HL-60/S4 treated with phorbol 12-myristate 13-acetate at 8.2 ng/mL for 4 days and 3 days (cell line): ENCODE results near the gene DGKB.

ENCODE experiments used
- in situ Hi-C: fragments of 300-500 bp; cut with MboI; formaldehyde crosslinking; loops from 2 replicates; pipeline ENCODE4 v1.15.0; 2022; ENCODE audit warnings: low sequenced_read_pairs

The DGKB gene

DNA sequence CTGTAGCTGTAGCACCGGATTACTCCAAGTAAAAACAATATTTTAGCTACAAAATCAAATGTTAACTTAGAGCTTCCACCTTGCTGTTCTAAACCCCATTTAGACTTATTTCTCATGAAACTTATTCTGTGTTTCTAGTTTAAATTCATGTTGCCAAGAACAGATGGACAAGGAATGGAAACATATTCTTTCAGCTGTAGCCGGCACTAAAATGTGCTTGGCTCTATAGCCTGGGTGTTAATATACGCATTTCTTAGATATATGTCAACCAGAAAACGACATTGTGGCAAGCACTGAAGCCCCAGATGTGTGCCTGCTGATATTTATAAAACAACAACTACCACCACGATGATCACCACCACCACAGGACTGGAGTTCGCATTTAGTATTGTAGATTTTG is 722.8 kb downstream of the DGKB start:
- in situ Hi-C loops, result no loop called here

DNA sequence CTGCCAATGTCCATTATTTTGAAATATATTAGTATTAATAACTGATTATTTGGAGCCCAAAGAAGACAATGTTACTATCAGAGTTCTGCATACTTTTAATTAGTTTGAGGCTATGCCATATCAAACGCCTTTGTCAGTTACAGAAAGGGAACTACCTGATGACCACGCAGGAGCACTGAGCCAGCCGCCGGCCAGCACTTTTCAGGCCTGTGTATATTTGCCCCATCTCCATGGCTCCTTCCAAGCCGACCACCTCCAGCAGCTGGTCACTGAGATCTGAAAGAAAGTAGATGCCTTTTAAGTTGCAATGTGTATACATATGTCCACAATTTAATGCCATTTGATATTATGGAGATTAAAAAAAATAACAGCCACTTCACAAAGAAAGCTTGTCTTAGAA is 724.7 kb downstream of the DGKB start:
- in situ Hi-C loops, result no loop called here

DNA sequence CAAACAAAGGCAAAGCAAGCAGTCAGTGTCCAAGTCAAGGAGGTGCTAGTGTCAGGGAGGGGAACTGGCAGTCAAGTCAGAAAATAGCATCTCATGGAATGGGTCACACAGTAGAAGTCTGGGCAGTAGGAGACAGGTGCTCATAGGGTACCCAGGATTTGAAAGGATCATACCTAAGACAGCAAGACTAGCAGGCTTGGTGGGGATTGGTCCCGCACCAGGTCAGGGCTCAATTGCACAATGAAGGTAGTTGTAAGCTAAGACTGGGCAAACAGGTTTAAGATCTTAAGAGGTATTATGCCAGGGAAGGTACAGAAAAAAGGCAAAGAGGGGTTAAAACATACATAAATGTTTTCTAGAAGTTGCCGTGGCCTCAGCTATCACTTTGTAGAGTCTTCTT is 731.7 kb downstream of the DGKB start:
- in situ Hi-C loops, result no loop called here

DNA sequence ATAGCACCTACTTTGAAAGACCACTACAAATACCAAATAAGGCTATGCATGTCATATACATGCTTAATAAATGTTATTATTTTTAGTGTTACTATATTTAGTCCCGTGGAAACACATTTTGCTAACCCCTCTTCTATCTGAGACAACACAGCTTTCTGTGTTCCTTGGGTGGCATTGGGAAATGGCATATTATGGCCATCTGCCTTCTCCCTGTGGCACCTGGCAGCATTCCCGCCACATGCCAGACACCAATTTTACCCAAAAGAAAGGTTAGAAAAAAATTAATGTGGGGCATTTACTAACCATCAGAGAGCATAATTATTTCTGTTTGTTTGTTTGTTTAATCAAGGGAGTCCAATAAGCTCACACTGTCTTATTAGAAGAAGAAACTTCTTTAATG is 744.4 kb downstream of the DGKB start:
- in situ Hi-C loops, result no loop called here

DNA sequence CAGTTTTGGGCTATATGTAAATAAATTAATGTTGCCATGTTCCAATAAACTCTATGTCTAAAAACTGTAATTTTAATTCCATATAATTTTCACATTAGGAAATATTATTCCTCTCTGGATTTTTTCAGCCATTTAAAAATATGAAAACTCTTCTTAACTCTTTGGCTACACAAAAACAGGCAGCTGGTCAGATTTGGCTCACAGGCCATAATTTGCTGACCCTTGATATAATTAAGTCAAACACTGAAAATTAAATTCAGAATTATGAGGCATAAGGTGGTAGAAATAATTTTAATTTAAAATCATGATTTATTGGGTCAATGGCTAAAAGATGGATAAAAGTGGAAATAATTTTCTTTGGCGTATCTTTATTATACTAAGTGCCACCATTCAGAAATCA is 746.1 kb downstream of the DGKB start:
- in situ Hi-C loops, result no loop called here

DNA sequence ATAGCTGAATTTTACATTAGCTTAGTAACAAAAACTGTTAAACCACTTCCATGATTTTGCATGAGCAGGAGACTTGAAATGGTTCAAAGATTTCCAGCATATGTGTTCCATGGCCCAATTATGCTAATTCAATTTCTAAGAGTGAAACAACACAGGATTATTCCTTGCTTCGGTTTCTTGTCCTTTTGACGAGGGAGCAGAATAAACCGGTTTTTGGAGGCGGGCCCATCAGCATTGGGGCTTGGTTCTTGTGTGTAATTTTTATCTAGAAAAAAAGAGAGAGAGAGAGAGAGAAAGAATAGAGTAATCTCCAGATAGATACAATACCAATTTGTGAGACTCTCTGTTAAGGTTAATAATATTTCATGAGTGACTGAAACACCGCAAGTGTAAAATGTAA is 753.6 kb downstream of the DGKB start:
- in situ Hi-C loops, result no loop called here

DNA sequence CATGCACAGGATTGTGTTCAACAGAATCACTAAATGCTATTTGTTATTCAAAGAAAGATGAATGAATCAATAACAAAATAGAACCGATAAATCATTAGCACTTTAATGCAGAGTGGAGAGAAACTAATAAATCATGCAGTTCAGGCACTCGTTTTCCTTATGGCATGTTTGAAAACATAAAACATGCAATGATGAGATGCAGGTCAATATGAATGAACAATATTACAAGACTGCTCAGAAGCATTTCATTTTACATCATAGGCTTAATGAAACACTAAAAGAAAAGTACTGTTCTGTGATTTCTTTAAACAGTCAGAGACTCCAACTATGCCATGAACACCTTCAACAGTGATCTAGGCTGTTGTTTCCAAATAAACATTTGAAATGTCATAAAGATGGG is 755.0 kb downstream of the DGKB start:
- in situ Hi-C loops, result no loop called here

DNA sequence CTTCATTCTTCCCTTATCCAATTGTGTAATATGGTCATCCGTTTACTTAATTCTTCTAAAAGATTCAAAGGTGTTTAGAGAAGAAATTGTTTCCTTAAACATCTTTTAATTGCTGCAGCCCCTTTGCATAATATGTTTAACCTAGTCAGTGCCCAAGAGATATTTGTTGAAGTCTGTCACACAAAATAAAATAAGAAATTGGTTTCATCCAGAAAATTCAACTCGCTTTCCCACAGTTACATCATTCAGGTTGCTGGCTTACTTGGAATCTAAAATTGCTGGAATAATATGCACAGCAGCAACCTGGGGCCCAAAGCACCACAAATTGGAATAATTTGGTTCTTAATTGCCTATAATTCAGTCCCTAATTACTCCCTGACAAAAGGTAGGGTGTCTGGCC is 758.0 kb downstream of the DGKB start:
- in situ Hi-C loops, result no loop called here

DNA sequence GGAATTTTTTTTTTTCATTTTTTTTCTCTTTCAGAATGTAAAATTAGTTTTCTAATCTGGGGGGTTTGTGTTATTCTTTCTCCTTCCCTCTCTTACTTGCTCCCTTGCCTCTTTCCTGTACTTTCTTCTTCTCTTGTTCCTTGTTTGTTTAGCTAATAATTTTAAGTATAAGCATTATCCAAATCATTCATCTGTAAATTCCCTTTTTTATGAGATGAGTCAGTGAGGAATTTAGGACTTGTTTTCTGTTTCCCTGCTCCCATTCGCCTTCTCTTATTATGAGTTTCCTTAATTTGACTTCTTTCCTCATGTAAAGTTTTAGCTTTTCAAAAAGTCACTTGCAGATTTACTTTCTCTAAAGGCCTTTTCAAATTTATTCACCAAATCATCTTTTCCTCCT is 758.4 kb downstream of the DGKB start:
- in situ Hi-C loops, result no loop called here

DNA sequence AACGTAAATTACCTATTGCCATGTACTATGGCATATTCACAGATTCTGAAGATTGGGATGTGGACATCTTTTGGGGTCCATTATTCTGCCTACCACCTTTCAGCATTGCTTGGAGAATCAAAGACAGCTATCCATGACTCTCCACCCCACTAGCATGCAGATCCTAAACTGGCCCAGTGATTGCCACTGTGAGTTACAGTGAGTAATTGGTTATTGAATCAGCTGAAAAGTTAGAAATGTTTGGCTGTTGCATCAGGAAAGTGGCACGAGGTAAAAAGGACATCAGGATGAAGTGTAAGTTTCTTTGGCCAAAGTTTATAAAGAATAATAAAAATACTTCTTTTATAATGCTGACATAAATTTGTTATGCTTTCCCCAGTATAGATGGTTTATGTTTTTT is 764.9 kb downstream of the DGKB start:
- in situ Hi-C loops, result no loop called here

DNA sequence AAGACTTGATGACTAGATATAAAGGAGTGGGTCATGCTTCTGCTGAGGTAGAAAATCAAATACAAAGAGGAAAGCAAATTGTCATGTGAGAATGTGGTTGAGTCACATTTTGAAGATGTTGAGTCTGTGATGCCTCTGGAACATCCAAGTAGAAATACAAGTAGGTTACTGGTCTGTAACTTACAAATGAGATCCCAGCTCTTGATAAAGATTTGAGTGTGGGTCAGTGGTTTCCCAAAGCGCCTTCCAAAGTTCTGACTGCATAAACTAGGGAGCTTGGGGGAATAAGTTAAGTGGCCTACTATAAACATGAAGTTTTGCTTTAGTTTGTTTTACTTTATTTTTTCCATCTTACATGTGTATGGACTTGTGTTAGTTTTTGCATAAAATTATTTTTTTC is 768.8 kb downstream of the DGKB start:
- in situ Hi-C loops, result no loop called here

DNA sequence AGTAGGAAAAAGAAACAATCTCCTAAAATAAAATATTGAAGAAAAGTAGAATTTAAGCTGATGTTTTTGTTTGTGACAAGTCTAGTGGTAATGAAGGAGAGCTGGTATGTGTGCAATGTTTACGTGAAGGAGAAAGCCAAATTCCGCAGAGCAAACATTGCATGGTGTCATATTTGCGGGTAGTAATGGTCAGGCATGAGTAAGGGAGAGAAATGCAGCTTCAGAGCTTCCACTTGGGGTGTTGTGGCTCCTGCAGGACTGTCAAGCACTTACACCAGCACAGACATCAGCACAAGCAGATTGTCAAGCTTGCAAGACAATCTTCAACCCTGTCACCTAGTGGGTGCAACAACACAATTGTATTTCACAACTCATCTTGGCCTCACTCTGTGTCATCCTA is 776.6 kb downstream of the DGKB start:
- in situ Hi-C loops, result no loop called here

DNA sequence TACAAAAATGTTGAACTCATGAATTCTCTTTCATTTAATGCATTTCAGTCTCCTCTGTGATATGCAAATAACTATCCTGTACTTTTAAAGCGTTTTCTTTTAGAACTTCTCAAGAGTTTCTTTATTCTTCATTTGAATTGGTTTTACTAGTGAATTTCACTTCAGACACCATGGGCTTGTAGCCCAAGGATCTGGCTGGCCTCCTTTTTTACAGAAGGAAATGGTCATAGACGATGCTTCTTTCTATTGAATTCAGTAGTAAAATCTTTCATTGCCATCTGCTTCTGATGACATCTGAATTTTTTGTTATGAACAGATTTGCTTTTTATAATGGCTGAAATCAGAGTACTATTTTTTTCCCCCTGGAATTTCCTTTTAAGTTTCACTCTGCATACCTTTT is 777.8 kb downstream of the DGKB start:
- in situ Hi-C loops, result no loop called here

DNA sequence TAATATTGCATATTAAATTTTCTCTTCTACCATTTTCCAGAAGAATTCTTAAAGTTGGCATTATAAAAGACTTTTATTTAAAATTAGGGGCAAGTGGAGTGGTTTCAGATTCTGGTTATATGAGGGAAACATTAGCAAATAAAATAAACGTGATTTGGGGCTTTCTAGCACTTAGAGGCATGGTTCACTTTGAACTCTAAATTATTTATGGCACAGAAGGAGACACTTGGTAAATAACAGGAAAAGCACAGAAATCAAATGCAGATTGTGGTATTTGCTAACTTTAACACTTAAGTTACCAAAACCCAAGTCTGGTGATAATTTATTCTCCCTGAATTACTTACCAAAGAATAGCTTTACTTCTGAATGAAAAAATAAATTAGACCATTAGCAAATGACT is 778.6 kb downstream of the DGKB start:
- in situ Hi-C loops, result no loop called here

DNA sequence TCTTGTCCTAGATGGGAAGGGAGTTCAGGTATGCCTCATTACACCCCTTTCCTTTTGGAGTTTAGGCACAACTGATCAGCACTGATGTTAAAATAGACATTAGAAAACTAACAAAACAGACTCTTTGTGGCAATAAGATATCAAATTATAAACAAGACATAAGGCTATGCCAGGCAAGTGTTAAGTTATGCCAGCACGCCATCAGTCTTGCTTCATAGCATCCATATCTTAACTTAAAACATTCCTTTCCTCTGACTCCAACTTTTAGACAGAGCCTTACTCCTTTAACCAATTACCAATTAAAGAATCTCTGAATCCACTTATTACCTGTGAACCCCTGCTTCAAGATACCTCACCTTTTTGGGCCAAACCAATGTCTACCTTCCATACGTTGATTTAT is 786.9 kb downstream of the DGKB start:
- in situ Hi-C loops, result no loop called here

DNA sequence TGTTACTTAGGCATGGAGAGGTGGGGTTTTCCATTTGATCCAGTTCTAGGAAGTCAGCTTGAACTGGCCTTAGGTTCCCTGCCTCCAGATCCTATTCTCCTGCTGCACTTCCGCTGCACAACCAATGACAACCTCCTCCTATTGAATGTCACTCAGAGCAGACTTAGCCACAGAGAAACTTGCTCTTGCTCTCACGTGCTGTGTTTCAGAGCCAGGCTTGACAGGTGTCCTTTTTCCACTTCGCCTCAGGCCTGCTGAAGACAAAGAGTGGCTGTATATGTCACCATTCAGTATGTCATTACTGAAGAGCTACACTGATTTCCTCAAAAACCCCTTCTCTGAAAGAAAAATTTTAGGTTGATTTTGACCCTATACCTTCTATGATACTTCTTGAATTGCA is 797.7 kb downstream of the DGKB start:
- in situ Hi-C loops, result no loop called here

DNA sequence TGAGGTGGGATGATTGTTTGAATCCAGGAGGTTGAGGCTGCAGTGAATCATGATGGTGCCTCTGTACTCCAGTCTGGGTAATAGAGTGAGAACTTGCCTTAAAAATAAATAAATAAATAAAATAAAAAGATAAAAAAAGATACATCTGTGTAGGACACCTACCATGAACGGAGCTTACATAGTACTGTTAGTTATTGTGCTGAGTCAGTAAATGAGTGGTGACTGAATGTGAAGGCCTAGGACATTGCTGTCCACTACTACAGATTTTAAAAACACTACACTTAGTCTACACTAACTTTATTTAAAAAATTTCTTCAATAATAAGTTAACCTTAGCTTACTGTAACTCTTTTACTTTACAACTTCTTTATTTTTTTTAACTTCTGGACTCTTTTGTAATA is 806.4 kb downstream of the DGKB start:
- in situ Hi-C loops, result no loop called here

DNA sequence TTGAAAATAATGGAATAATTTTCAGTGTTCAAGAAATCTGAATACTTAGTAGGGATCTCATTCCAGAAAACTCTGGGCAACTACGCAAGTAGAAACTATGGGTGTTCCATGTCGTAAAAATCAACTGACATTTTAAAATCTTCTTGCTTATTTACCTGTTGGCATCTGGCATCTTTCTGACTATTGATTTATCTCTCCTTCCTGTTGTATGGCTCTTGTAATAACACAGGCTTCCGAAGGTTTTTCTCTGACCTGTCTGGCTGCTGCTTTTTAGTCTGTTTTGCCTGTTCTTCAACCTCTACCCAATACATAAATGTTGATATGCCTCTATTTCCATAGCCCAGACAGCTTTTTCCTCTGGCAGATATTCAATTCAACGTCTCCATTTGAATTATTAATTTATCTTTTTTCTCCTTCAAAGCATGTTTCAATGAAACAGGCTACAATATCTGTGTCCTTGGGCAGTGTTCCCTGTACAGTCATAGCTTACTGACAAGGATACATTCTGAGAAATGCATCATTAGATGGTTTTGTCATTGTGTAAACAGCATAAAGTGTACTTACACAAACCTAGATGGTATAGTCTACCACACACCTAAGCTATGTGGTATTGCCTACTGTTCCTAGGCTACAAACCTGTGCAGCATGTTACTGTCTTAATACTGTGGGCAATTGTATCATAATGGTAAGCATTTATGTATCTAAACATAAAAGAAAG is 807.2 kb downstream of the DGKB start:
- in situ Hi-C loops, result no loop called here
